HG02981 (cell line): ENCODE results near the gene IQGAP3.
"Not testable (repeated sequence)": the region's sequence is repeated elsewhere in the genome, so short reads cannot be mapped to it uniquely, and the experiment has no call there.

Source experiments
- ATAC-seq: cut with Tn5 transposase; IDR thresholded peaks from one replicate; pipeline ENCODE4 v1.9.1; 2021; ENCODE audit warnings: mild to moderate bottlenecking, moderate library complexity; ENCODE audit not compliant: unreplicated experiment

IQGAP3 gene, protein sequence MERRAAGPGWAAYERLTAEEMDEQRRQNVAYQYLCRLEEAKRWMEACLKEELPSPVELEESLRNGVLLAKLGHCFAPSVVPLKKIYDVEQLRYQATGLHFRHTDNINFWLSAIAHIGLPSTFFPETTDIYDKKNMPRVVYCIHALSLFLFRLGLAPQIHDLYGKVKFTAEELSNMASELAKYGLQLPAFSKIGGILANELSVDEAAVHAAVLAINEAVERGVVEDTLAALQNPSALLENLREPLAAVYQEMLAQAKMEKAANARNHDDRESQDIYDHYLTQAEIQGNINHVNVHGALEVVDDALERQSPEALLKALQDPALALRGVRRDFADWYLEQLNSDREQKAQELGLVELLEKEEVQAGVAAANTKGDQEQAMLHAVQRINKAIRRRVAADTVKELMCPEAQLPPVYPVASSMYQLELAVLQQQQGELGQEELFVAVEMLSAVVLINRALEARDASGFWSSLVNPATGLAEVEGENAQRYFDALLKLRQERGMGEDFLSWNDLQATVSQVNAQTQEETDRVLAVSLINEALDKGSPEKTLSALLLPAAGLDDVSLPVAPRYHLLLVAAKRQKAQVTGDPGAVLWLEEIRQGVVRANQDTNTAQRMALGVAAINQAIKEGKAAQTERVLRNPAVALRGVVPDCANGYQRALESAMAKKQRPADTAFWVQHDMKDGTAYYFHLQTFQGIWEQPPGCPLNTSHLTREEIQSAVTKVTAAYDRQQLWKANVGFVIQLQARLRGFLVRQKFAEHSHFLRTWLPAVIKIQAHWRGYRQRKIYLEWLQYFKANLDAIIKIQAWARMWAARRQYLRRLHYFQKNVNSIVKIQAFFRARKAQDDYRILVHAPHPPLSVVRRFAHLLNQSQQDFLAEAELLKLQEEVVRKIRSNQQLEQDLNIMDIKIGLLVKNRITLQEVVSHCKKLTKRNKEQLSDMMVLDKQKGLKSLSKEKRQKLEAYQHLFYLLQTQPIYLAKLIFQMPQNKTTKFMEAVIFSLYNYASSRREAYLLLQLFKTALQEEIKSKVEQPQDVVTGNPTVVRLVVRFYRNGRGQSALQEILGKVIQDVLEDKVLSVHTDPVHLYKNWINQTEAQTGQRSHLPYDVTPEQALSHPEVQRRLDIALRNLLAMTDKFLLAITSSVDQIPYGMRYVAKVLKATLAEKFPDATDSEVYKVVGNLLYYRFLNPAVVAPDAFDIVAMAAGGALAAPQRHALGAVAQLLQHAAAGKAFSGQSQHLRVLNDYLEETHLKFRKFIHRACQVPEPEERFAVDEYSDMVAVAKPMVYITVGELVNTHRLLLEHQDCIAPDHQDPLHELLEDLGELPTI (N-terminal part only)

GRCh38 chr1:156571919-156572662, at the start of gene IQGAP3:
Gene IQGAP3, minus strand, starts transcription at chr1:156572565. Its CDS starts 36 bp downstream, at chr1:156572529.
- peak; percentile 91 for ATAC-seq

DNA sequence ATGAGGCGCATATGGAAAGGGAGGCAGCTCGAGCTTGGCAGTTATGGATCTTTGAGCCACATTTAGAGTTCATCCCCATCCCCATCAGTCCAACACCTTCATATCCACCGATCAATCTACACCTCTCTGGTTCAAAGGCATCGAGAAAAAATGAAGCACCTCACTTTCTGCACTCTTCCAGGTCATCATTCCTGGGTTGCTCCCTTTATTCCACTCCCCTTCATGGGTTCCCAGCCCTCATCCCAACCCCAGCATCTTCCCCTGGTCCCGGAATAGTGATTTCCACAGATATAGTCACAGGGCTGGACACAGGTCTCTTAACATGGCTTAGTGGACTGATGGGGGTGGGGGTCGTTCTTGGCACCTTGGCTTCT, 47.2 kb upstream of the IQGAP3 start:
- no peak for ATAC-seq

- ATAC-seq: no peak
Measured at GRCh38 chr1:156618853-156619581, 46.7 kb upstream of the IQGAP3 start, which contains the start of gene HAPLN2. Gene HAPLN2, plus strand, starts transcription at chr1:156619415. Its CDS starts 4,076 bp downstream, at chr1:156623491.

DNA sequence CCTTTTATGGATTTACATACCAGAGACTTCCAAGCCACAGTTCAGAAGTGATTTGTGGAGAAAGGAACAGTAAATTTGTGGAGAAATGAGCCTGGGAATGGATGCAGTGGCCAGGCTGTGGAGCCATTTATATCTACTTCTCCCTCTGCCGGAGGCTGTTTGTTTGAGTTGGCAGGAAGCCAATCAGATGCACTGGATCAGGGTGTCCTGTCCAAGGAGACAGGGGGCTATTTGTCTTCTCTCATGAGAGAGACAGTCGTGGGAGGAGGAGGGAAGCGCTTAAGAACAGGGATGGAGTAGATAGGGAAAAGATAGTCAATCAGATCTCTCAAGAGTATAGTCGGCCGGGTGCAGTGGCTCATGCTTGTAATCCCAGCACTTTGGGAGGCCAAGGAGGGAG, 44.1 kb upstream of the IQGAP3 start:
- no peak for ATAC-seq

DNA sequence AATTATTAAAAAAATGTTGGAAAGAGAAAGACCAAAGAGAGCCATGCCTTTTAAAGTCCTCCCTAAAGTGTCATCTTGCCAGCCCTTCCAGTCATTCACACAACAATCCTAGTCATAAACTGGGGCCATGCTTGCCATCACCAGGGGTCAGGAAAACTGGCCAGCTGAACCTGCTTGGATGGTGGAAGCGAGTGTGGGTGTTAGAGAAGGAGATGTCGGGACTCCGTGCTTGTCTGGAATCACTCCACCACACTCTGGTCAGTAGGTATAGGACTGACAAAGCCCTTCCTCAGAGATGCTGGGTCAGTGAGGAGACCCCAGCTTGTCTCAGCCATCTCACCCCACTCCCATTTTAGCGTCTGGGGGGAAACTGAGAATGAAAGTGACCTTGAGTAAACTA, 43.6 kb upstream of the IQGAP3 start:
- ATAC-seq: no peak

- ATAC-seq: no peak
Measured at GRCh38 chr1:156612666-156613065, 40.3 kb upstream of the IQGAP3 start.

DNA sequence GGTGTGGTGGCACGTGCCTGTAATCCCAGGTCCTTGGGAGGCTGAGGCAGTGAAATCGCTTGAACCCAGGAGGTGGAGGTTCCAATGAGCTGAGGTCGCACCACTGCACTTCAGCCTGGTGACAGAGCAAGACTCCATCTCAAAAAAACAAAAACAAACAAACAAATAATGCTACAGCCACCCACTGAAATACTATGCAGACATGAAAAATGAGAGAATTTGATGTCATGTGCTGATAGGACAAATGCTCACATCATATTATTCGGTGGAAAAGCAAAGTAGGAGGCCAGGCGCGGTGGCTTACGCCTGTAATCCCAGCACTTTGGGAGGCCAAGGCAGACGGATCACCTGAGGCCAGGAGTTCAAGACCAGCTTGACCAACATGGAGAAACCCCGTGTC, 37.7 kb upstream of the IQGAP3 start:
- ATAC-seq: not testable (repeated sequence)

DNA sequence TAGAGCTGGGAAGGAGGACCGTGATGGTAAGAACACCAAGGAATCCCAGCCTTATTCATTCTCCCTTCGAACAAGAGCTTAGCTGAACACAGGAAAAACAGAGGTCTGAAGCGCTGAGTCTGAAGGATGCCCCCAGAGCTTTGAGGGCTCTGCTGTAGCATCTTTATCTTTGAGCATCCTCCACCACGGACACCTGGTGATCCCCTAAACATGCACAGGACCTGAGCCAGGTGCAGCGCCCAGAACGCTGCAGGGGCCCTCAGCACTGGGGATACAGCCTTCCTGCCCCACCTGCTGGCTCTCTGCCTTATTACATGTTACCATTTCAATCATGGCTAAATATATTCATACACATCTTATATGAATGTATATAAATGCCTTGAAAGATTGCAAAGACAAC, 36.6 kb upstream of the IQGAP3 start:
- no peak for ATAC-seq

DNA sequence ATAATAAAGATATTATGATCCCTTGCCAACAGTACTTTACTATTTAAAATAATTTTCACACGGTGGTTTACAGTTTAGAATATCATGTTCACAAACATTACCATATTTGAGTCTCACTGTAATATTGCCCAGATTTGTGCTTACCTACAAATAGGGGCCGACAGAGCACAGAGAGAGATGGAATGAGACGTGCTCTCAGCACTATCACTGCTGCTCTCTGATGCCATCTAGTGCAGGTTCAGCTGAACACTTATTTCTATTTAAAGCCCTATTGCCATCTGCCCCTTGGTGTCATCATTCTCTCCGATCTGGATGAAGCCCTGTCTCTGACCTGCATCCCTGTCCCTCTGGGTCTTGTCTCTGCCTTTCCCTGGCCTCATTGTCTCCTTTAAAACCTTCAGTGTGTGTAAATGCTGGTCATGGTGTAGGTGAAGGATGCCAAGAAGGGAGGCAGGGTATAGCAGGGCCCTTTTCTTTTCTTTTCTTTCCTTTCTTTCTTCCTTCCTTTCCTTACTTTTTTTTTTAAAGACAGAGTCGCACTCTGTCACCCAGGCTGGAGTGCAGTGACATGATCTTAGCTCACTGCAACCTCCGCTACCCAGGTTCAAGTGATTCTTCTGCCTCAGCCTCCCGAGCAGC, 35.8 kb upstream of the IQGAP3 start:
- ATAC-seq: peak; percentile 75

- ATAC-seq: not testable (repeated sequence)
Measured at GRCh38 chr1:156607344-156607743, 35.0 kb upstream of the IQGAP3 start.

DNA sequence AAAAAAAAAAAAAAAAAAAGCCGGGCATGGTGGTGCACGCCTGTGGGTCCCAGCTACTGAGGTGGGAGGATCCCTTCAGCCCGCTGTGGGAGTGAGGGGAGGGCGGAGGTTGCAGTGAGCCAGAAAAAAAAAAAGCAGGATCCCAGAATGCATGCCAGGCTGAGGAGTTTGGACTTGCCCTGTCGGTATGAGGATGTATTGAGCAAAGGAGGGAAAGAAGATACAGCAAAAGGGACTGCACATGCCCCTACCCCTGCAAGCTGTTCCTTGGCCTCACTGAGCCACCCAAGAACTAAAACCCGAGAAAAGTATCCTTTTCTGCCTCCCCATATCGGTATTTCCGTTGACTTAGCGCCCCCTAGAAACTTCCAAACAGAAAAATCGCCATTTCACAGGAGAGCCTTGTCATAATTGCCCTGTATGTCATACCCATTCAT, 30.2 kb upstream of the IQGAP3 start:
- ATAC-seq: no peak

DNA sequence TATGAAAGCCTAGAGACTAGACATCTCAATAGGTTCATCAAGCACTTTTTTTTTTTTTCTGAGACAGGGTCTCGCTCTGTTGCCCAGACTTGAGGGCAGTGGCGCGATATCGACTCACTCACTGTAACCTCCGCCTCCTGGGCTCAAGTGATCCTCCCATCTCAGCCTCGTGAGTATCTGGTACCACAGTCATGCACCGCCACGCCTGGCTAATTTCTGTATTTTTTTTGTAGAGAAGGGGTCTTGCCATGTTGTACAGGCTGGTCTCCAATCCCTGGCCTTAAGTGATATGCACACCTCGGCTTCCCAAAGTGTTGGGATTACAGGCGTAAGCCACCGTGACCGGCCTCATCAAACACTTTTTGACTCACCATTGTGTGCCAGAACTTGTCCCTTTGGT, 29.5 kb upstream of the IQGAP3 start:
- no peak for ATAC-seq

DNA sequence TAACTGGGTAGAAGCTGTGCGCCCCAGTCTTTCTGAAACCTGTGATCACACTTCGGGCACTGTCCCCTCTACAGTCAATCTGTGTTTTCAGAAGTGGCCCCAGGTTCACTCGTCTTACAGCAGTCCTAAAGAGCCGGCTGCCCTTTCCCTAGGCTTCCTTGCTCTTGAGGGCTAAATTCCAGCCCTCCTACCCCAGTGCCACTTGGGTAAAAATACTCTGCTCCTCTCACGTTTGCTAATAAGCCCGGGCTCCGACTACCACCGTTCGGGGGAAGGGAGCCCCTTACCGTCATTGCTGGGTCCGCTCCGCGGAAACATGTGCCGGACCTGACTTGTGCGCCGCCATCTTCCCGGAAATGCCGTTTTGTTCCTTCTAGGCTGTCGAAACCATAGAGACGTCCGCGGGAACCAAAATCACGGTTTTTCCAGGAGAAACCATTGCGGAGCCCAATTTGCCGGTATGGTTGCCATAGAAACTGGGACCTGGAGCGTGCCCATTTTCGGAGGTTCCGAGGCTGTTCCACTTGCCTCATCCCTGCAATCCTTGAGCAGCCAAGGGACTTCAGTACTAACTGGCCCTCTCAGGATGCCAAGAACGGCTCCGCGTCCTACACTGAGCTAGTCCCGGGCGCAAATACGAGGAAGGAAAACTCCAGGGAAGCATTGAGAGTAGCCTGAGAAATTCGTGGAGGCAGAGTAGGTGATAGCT, 28.9 kb upstream of the IQGAP3 start, which contains the start of gene GPATCH4:
GPATCH4 (minus strand) TSS at position 358 of the 709 bp plus-strand sequence.
- ATAC-seq: peak; percentile 54

DNA sequence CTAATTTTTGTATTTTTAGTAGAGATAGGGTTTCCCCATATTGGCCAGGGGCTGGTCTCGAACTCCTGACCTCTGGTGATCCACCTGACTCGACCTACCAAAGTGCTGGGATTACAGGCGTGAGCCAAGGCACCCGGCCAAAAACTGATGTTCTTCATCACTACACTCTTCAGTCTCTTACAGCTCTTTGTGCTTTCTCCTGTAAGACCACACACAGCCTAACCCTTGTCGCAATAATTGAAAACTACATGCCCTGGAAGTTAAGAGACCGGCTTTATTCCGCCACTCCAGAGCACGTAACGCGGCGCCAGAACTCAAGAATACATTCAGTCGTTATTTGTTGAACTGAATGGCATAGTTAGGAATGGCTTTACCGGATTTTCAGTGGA, 28.4 kb upstream of the IQGAP3 start:
- ATAC-seq: no peak

- no peak for ATAC-seq
Measured at GRCh38 chr1:156599811-156600210, 27.4 kb upstream of the IQGAP3 start.

DNA sequence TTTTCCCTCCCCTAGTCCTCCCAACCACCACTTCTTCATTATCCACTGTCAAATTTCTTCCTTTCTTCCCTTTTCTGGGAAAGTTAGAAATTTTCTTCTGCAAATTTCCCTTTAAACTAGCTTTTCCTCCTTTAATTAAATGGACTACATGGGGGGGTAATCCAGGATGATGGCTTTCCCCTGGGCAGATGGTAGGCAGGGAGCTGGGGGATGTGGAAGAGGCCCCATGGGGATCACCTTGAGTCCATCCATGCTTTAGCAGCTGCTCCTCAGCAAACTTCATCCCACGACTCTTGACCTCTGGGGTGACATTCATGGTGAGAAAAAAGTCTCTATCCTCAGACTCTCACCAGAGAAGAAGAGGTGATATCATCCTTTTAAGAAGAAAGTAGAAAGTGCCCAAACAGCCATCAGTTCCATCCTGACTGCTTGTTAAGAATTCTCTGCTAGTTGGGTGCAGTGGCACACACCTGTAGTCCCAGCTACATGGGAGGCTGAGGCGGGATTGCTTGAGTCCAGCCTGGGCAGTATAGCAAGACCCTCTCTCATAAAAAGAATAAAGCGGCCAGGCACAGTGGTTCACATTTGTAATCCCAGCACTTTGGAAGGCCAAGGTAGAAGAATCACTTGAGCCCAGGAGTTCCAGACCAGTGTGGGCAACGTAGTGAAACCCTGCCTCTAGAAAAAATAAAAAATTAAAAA, 26.5 kb upstream of the IQGAP3 start:
- no peak for ATAC-seq

DNA sequence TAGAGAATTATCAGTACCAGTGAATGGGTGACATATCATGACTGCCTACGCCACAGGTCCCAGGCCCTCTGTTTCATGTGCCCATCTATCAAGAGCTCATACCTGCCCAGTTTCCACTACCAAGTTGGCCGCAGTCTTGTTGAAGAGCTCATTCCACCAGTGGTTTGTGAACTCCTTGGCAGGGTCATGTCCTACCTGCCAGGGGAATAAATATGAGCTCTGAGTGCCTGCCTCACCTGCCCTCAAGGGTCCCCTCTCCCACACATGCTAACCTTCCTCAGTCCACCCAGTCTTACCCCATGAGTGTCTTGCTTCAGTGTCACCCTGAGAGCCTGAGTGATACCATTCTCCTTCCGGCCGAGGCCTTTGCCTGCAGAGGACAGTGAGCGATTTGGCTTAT, 25.8 kb upstream of the IQGAP3 start:
- no peak for ATAC-seq

GRCh38 chr1:156596426-156596825, 24.1 kb upstream of the IQGAP3 start:
- ATAC-seq: no peak
